ENCODE measurements around the gene NFIA. TPM values are rescaled to one million over a fixed set of nuclear protein-coding genes. Genes with fewer than 3 reads are reported as not detected.
A peak's percentile ranks its signal among the peaks of the same experiment; 100 is the strongest.

Gene NFIA
- total and polyA plus RNA-seq, 5 donors from 2014 or later: 0.86 to 3.9 (median 1.7) TPM

DNA sequence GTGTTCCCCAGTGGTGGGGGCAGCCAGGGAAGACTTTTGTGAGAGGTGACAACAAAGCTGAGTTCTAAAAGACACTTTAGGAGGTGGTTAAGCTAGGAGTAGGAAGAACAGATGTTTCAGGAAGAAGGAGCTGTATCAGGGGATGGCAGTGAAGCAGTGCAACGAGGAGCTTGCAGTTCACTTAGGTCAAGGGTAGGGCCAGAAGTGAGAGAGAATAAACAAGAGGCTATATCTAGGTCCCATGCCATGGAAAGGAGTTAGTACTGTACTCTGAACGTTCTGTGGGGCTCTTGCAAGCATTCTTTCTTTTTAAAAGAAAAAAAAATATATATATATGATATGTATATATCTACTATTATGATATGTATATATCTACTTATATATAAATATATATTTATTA lies 244.4 kb downstream of the NFIA start:
- Histone ChIP-seq H3K4me1 (ENCODE audit: control insufficient read depth, insufficient read depth, low read length, poor library complexity, severe bottlenecking) (no peaks in the 10 kb centered on the region), H3K4me3 (ENCODE audit: low read depth, low read length) (no peak overlapping the region), H3K9me3 (ENCODE audit: control insufficient read depth in 2 of 2, low read length in 2 of 2) (no peaks in the 10 kb centered on the region), H3K27ac (ENCODE audit: insufficient read depth, low read length, poor library complexity, severe bottlenecking) (no peak overlapping the region), H3K36me3 (ENCODE audit: control insufficient read depth, insufficient read depth, low read length) (no peaks in the 10 kb centered on the region), H3K27me3 (ENCODE audit: control insufficient read depth, insufficient read depth, low read length) (no peaks in the 10 kb centered on the region)
- no peaks in the 10 kb centered on the region for H3K4me1 Mint-ChIP-seq
- DNase-seq: no peak
- no peak for ATAC-seq (ENCODE audit: low read depth in 2 of 2)
- H3K4me3 Mint-ChIP-seq: no peak overlapping the region
- H3K27ac Mint-ChIP-seq: no peak overlapping the region
- peaks cover 0 to 4% (median 0%) of the 10 kb centered on the region in 7 donors for H3K9me3 Mint-ChIP-seq
- peaks cover 4% of the 10 kb centered on the region for H3K36me3 Mint-ChIP-seq
- H3K27me3 Mint-ChIP-seq: peaks cover 11% of the 10 kb centered on the region

DNA sequence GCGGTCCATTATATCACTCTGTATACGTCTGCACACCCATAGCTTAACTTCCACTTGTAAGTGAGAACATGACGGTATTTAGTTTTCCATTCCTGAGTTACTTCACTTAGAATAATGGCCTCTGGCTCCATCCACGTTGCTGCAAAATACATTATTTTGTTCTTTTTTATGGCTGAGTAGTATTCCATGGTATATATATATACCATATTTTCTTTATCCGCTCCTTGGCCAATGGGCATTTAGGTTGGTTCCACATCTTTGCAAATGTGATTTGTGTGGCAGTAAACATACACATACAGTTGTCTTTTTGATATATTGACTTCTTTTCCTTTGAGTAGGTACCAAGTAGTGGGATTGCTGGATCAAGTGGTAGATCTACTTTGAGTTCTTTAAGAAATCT lies 245.1 kb downstream of the NFIA start:
- Histone ChIP-seq H3K4me1 (ENCODE audit: control insufficient read depth, insufficient read depth, low read length, poor library complexity, severe bottlenecking) (no peaks in the 10 kb centered on the region), H3K27me3 (ENCODE audit: control insufficient read depth, insufficient read depth, low read length) (no peaks in the 10 kb centered on the region), H3K9me3 (ENCODE audit: control insufficient read depth in 2 of 2, low read length in 2 of 2) (no peaks in the 10 kb centered on the region), H3K27ac (ENCODE audit: insufficient read depth, low read length, poor library complexity, severe bottlenecking) (no peak overlapping the region), H3K4me3 (ENCODE audit: low read depth, low read length) (no peak overlapping the region), H3K36me3 (ENCODE audit: control insufficient read depth, insufficient read depth, low read length) (no peaks in the 10 kb centered on the region)
- H3K36me3 Mint-ChIP-seq: peaks cover 4% of the 10 kb centered on the region
- no peak overlapping the region for H3K27ac Mint-ChIP-seq
- DNase-seq (no peak), ATAC-seq (ENCODE audit: low read depth in 2 of 2) (no peak)
- H3K27me3 Mint-ChIP-seq: peaks cover 11% of the 10 kb centered on the region
- H3K9me3 Mint-ChIP-seq: peaks cover 0 to 4% (median 0%) of the 10 kb centered on the region in 7 donors
- H3K4me1 Mint-ChIP-seq: peaks cover 5 to 7% (median 5%) of the 10 kb centered on the region in 4 donors
- H3K4me3 Mint-ChIP-seq: no peak overlapping the region

DNA sequence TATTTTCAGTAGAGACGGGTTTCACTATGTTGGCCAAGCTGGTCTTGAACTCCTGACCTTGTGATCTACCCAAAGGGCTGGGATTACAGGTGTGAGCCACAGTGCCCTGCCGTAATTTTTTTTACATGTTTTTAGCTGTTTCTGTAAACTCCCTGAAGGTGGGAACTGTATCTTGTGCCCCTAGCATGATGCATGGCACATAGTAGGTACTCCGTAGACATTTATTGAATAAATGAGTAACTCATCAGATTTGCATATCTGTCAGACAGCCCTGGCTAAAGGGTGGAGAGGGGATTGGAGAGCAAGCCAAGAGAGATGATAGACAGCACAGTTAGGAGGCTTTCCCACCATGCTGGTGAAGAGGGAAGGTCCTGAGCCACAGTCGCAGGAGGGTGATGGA lies 247.2 kb downstream of the NFIA start:
- ATAC-seq (ENCODE audit: low read depth in 2 of 2) (no peak), DNase-seq (no peak)
- Histone ChIP-seq H3K4me1 (ENCODE audit: control insufficient read depth, insufficient read depth, low read length, poor library complexity, severe bottlenecking) (no peaks in the 10 kb centered on the region), H3K9me3 (ENCODE audit: control insufficient read depth in 2 of 2, low read length in 2 of 2) (no peaks in the 10 kb centered on the region), H3K27me3 (ENCODE audit: control insufficient read depth, insufficient read depth, low read length) (no peaks in the 10 kb centered on the region), H3K27ac (ENCODE audit: insufficient read depth, low read length, poor library complexity, severe bottlenecking) (no peak overlapping the region), H3K4me3 (ENCODE audit: low read depth, low read length) (no peak overlapping the region), H3K36me3 (ENCODE audit: control insufficient read depth, insufficient read depth, low read length) (no peaks in the 10 kb centered on the region)
- Mint-ChIP-seq H3K4me3 (no peak overlapping the region), H3K9me3 (peaks cover 0 to 4% (median 0%) of the 10 kb centered on the region in 7 donors), H3K4me1 (peaks cover 5 to 10% (median 5%) of the 10 kb centered on the region in 4 donors), H3K27me3 (peaks cover 10% of the 10 kb centered on the region), H3K27ac (no peak overlapping the region), H3K36me3 (peaks cover 4% of the 10 kb centered on the region)

DNA sequence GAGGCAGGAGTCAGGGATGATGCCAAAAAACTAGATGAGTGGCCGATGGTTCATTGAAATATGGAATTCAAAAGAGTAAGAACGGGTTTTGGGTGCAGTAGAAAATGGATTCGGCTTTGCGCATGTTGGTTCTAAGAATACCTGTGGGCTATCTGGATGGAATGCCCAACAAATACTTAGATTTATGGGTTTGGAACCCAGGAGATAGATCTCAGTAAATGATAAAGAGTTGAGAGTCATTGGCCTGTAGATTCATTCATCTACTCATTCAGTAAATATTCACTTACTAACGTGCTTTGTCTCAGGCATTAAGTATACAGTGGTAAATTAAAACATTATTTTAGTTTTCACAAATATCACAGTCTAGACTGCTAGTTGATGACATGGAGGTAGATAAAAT lies 247.7 kb downstream of the NFIA start:
- H3K27me3 ChIP-seq (ENCODE audit: control insufficient read depth, insufficient read depth, low read length): no peaks in the 10 kb centered on the region
- ATAC-seq (ENCODE audit: low read depth in 2 of 2) (no peak), DNase-seq (no peak)
- no peaks in the 10 kb centered on the region for H3K4me1 ChIP-seq (ENCODE audit: control insufficient read depth, insufficient read depth, low read length, poor library complexity, severe bottlenecking)
- Mint-ChIP-seq H3K4me3 (no peak overlapping the region), H3K36me3 (peaks cover 4% of the 10 kb centered on the region), H3K27ac (no peak overlapping the region), H3K4me1 (peaks cover 5 to 10% (median 5%) of the 10 kb centered on the region in 4 donors), H3K9me3 (peaks cover 0 to 4% (median 0%) of the 10 kb centered on the region in 7 donors), H3K27me3 (peaks cover 5% of the 10 kb centered on the region)
- H3K9me3 ChIP-seq (ENCODE audit: control insufficient read depth in 2 of 2, low read length in 2 of 2): no peaks in the 10 kb centered on the region
- H3K27ac ChIP-seq (ENCODE audit: insufficient read depth, low read length, poor library complexity, severe bottlenecking): no peak overlapping the region
- no peaks in the 10 kb centered on the region for H3K36me3 ChIP-seq (ENCODE audit: control insufficient read depth, insufficient read depth, low read length)
- H3K4me3 ChIP-seq (ENCODE audit: low read depth, low read length): no peak overlapping the region

DNA sequence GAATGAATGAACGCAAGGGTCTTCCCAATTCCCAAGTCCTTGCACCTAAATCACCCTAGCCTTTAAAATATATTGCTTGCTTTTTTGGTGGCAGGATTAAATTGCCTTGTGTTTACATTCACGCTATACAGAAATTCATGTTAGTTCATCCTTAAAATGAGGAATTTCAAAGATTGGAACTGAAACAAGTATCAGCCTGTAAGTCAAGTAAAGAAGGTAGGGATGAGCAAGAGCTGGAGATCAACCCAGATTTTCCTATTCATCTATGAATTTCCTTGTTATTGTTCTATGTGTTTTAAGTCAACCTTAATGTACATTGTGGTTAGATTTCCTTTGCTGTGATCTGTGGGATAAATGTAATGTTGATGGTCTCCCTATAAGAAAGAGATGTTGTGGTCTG lies 248.2 kb downstream of the NFIA start:
- H3K27ac Mint-ChIP-seq: no peak overlapping the region
- Histone ChIP-seq H3K4me3 (ENCODE audit: low read depth, low read length) (no peak overlapping the region), H3K27ac (ENCODE audit: insufficient read depth, low read length, poor library complexity, severe bottlenecking) (no peak overlapping the region), H3K27me3 (ENCODE audit: control insufficient read depth, insufficient read depth, low read length) (no peaks in the 10 kb centered on the region), H3K36me3 (ENCODE audit: control insufficient read depth, insufficient read depth, low read length) (no peaks in the 10 kb centered on the region), H3K9me3 (ENCODE audit: control insufficient read depth in 2 of 2, low read length in 2 of 2) (no peaks in the 10 kb centered on the region), H3K4me1 (ENCODE audit: control insufficient read depth, insufficient read depth, low read length, poor library complexity, severe bottlenecking) (no peaks in the 10 kb centered on the region)
- peaks cover 5% of the 10 kb centered on the region for H3K27me3 Mint-ChIP-seq
- peaks cover 5 to 10% (median 5%) of the 10 kb centered on the region in 4 donors for H3K4me1 Mint-ChIP-seq
- H3K36me3 Mint-ChIP-seq: peaks cover 4% of the 10 kb centered on the region
- H3K4me3 Mint-ChIP-seq: no peak overlapping the region
- DNase-seq (no peak), ATAC-seq (ENCODE audit: low read depth in 2 of 2) (no peak)
- peaks cover 0 to 4% (median 0%) of the 10 kb centered on the region in 7 donors for H3K9me3 Mint-ChIP-seq

DNA sequence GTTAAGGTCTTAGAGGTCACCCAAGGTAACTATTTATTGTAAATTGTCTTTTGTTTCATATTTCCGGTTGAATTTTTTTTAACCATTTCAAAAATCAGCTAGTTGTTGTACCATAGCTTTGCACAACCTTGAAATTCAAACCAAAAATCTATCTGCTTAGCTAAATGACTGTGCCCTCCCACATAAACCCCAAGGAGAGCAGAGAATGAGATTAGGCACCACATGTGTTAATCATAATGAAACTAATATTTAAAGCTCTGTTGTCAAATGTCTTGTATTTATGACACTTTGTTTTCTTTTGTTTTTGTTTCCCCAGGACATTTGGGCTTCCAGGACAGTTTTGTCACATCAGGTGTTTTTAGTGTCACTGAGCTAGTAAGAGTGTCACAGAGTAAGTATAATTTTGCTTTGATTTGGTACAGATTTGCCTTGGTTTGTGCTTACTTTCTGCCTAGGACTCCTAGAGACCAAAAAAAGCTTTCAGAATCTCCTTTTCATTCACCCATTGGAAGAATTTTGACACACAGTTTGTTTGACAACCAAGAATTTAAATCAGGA lies 249.9 kb downstream of the NFIA start:
- H3K4me3 Mint-ChIP-seq: no peak overlapping the region
- H3K27me3 Mint-ChIP-seq: peaks cover 7% of the 10 kb centered on the region
- Histone ChIP-seq H3K27ac (ENCODE audit: insufficient read depth, low read length, poor library complexity, severe bottlenecking) (no peak overlapping the region), H3K36me3 (ENCODE audit: control insufficient read depth, insufficient read depth, low read length) (no peaks in the 10 kb centered on the region), H3K27me3 (ENCODE audit: control insufficient read depth, insufficient read depth, low read length) (peaks cover 2% of the 10 kb centered on the region), H3K4me3 (ENCODE audit: low read depth, low read length) (no peak overlapping the region), H3K4me1 (ENCODE audit: control insufficient read depth, insufficient read depth, low read length, poor library complexity, severe bottlenecking) (no peaks in the 10 kb centered on the region), H3K9me3 (ENCODE audit: control insufficient read depth in 2 of 2, low read length in 2 of 2) (no peaks in the 10 kb centered on the region)
- peaks cover 0 to 2% (median 0%) of the 10 kb centered on the region in 7 donors for H3K9me3 Mint-ChIP-seq
- H3K4me1 Mint-ChIP-seq: peaks cover 5 to 10% (median 5%) of the 10 kb centered on the region in 4 donors
- DNase-seq: peak in 1 of 3 donors; percentile 48
- peaks cover 4% of the 10 kb centered on the region for H3K36me3 Mint-ChIP-seq
- ATAC-seq (ENCODE audit: low read depth in 2 of 2): no peak
- H3K27ac Mint-ChIP-seq: peak overlapping the region in 1 of 3 donors; percentile 57

DNA sequence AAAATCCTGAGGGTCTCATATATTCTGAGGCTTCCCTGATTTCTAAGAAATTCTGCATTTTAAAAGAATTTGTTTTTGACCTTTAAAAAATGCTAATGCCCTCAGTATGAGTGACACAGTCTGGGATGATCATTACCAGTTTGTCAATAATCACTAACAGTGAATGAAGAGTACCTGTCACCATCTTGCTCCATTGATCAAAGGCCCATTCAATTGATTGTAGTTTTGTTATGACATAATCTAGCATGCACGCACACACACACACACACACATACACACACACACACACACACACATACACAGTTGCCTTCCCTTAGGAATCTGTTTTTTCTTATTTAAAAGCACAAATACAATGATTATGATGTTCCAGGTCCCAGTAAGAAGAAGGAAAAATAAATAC lies 250.4 kb downstream of the NFIA start:
- Mint-ChIP-seq H3K36me3 (peaks cover 4% of the 10 kb centered on the region), H3K4me3 (no peak overlapping the region), H3K27ac (peak overlapping the region in 1 of 3 donors; percentile 57), H3K4me1 (peaks cover 5 to 10% (median 5%) of the 10 kb centered on the region in 4 donors), H3K27me3 (peaks cover 8% of the 10 kb centered on the region), H3K9me3 (peaks cover 0 to 2% (median 0%) of the 10 kb centered on the region in 7 donors)
- Histone ChIP-seq H3K4me1 (ENCODE audit: control insufficient read depth, insufficient read depth, low read length, poor library complexity, severe bottlenecking) (no peaks in the 10 kb centered on the region), H3K36me3 (ENCODE audit: control insufficient read depth, insufficient read depth, low read length) (no peaks in the 10 kb centered on the region), H3K4me3 (ENCODE audit: low read depth, low read length) (no peak overlapping the region), H3K27ac (ENCODE audit: insufficient read depth, low read length, poor library complexity, severe bottlenecking) (no peak overlapping the region), H3K27me3 (ENCODE audit: control insufficient read depth, insufficient read depth, low read length) (peaks cover 2% of the 10 kb centered on the region), H3K9me3 (ENCODE audit: control insufficient read depth in 2 of 2, low read length in 2 of 2) (no peaks in the 10 kb centered on the region)
- DNase-seq (no peak), ATAC-seq (ENCODE audit: low read depth in 2 of 2) (no peak)
